Measurements from ENCODE around the gene ANXA8.

ANXA8 gene

GRCh38 chr10:47447705-47448104 lies 36.2 kb downstream of the ANXA8 start:
- H3K9ac ChIP-seq (ENCODE audit: low read depth in 1 of 2, low read length in 2 of 2): no peak overlapping the region
- H3K9me3 ChIP-seq (ENCODE audit: control insufficient read depth in 2 of 2, low read length in 2 of 2): no peaks in the 10 kb centered on the region
- H3K36me3 ChIP-seq (ENCODE audit: control insufficient read depth in 2 of 2, insufficient read depth in 2 of 2, low read length in 2 of 2): no peaks in the 10 kb centered on the region
- peaks cover 0 to 3% of the 10 kb centered on the region in 2 donors for H3K27me3 ChIP-seq (ENCODE audit: control insufficient read depth in 2 of 2, insufficient read depth in 2 of 2, low read length in 2 of 2)
- H3K4me3 ChIP-seq (ENCODE audit: low read length in 2 of 2): no peak overlapping the region
- no peaks in the 10 kb centered on the region for H3K4me1 ChIP-seq (ENCODE audit: control insufficient read depth in 2 of 2, insufficient read depth in 2 of 2, low read length in 2 of 2)
- H3K27ac ChIP-seq (ENCODE audit: low read depth in 2 of 2, low read length in 2 of 2): no peak overlapping the region

DNA sequence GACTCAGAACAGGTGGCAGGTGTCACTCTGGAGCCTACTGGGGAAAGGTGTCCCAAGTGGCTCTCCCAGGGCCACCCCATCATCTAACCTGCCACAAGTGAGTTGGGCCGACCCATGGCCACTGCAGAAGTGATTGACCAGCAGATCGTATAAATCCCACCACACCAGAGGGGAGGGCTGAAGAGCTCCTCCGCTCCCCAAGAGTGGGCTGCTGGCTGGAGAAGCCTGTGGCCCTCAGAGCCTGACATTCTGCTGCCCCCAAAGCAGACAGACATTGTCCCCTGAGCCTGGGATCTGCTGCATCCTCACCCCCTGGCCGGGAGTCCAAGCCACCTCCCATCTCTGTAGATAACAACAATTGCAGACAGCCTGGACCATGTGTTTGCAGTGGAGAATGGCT lies 36.7 kb downstream of the ANXA8 start:
- Histone ChIP-seq H3K27ac (ENCODE audit: low read depth in 2 of 2, low read length in 2 of 2) (no peak overlapping the region), H3K9ac (ENCODE audit: low read depth in 1 of 2, low read length in 2 of 2) (no peak overlapping the region), H3K9me3 (ENCODE audit: control insufficient read depth in 2 of 2, low read length in 2 of 2) (no peaks in the 10 kb centered on the region), H3K27me3 (ENCODE audit: control insufficient read depth in 2 of 2, insufficient read depth in 2 of 2, low read length in 2 of 2) (peaks cover 0 to 2% of the 10 kb centered on the region in 2 donors), H3K4me3 (ENCODE audit: low read length in 2 of 2) (no peak overlapping the region), H3K4me1 (ENCODE audit: control insufficient read depth in 2 of 2, insufficient read depth in 2 of 2, low read length in 2 of 2) (no peaks in the 10 kb centered on the region), H3K36me3 (ENCODE audit: control insufficient read depth in 2 of 2, insufficient read depth in 2 of 2, low read length in 2 of 2) (no peaks in the 10 kb centered on the region)

- Histone ChIP-seq H3K4me3 (ENCODE audit: low read length in 2 of 2) (no peak overlapping the region), H3K36me3 (ENCODE audit: control insufficient read depth in 2 of 2, insufficient read depth in 2 of 2, low read length in 2 of 2) (no peaks in the 10 kb centered on the region), H3K27ac (ENCODE audit: low read depth in 2 of 2, low read length in 2 of 2) (no peak overlapping the region)
These were observed 38.2 kb downstream of the ANXA8 start for GRCh38 chr10:47445720-47446119.

DNA sequence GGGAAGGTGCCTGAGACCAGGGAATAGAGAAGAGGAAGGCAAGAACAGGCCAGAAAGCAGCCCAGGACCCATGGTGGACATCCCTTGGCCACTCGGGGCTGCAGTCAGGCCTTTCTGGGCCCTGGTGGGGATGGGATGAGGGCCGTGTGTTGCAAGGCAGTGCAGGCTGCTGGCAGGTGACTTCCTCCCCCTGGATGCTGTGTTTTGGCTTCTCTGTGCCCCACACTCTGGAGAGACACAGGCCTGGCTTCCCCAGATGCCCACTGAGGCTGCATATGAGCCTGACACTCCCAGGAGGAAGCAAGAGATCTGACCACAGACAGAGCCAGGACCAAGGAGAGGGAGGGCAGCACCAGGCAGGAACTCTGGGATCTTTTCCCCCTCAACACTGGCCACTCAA lies 39.9 kb downstream of the ANXA8 start:
- Histone ChIP-seq H3K4me1 (ENCODE audit: control insufficient read depth in 2 of 2, insufficient read depth in 2 of 2, low read length in 2 of 2) (no peaks in the 10 kb centered on the region), H3K27me3 (ENCODE audit: control insufficient read depth in 2 of 2, insufficient read depth in 2 of 2, low read length in 2 of 2) (no peaks in the 10 kb centered on the region), H3K9me3 (ENCODE audit: control insufficient read depth in 2 of 2, low read length in 2 of 2) (no peaks in the 10 kb centered on the region), H3K27ac (ENCODE audit: low read depth in 2 of 2, low read length in 2 of 2) (no peak overlapping the region), H3K36me3 (ENCODE audit: control insufficient read depth in 2 of 2, insufficient read depth in 2 of 2, low read length in 2 of 2) (no peaks in the 10 kb centered on the region), H3K4me3 (ENCODE audit: low read length in 2 of 2) (no peak overlapping the region), H3K9ac (ENCODE audit: low read depth in 1 of 2, low read length in 2 of 2) (no peak overlapping the region)

More at GRCh38 chr10:47445720-47446119, 38.2 kb downstream of the ANXA8 start:
- Histone ChIP-seq H3K27me3 (ENCODE audit: control insufficient read depth in 2 of 2, insufficient read depth in 2 of 2, low read length in 2 of 2) (no peaks in the 10 kb centered on the region), H3K9me3 (ENCODE audit: control insufficient read depth in 2 of 2, low read length in 2 of 2) (no peaks in the 10 kb centered on the region), H3K4me1 (ENCODE audit: control insufficient read depth in 2 of 2, insufficient read depth in 2 of 2, low read length in 2 of 2) (no peaks in the 10 kb centered on the region), H3K9ac (ENCODE audit: low read depth in 1 of 2, low read length in 2 of 2) (no peak overlapping the region)

DNA sequence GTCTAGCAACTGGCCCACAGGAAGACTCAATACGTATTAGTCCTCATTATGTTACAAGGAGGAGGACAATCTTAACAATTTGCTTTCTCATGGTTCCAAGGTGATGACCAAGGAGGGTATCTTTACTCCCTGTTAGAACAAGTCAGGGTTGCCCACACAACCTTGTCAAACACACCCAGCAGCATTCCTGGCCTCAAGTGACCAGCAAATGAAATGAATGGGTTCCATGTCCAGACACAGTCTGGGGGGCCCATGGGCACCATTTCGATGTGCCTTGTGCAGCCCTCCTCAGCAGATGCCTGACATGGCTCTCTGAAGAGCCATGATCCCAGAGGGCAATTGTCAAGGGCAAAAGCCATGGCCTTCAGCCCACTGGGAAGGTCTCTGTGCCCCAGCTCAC lies 40.8 kb downstream of the ANXA8 start:
- Histone ChIP-seq H3K4me3 (ENCODE audit: low read length in 2 of 2) (no peak overlapping the region), H3K9ac (ENCODE audit: low read depth in 1 of 2, low read length in 2 of 2) (no peak overlapping the region), H3K36me3 (ENCODE audit: control insufficient read depth in 2 of 2, insufficient read depth in 2 of 2, low read length in 2 of 2) (no peaks in the 10 kb centered on the region), H3K4me1 (ENCODE audit: control insufficient read depth in 2 of 2, insufficient read depth in 2 of 2, low read length in 2 of 2) (no peaks in the 10 kb centered on the region), H3K9me3 (ENCODE audit: control insufficient read depth in 2 of 2, low read length in 2 of 2) (no peaks in the 10 kb centered on the region), H3K27me3 (ENCODE audit: control insufficient read depth in 2 of 2, insufficient read depth in 2 of 2, low read length in 2 of 2) (no peaks in the 10 kb centered on the region), H3K27ac (ENCODE audit: low read depth in 2 of 2, low read length in 2 of 2) (no peak overlapping the region)

DNA sequence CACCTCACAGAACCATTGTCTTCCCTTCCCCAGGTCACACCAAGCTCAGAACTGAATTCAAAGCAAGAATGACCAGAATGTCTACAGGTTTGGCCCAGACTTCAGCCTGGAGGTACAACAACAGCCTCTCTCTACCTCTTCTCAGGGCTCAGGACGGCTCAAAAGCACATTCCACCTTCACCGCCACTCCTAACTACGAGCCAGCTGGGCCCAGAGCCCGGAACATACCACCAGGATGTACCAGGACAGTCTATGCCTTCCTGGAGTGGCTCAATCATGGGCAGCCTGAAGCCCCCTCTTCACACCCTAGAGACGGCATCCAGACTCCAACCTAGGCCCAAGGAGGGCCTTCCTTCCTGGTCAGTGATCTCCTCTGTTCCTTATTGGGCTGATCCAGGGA lies 41.6 kb downstream of the ANXA8 start:
- no peaks in the 10 kb centered on the region for H3K9me3 ChIP-seq (ENCODE audit: control insufficient read depth in 2 of 2, low read length in 2 of 2)
- no peaks in the 10 kb centered on the region for H3K27me3 ChIP-seq (ENCODE audit: control insufficient read depth in 2 of 2, insufficient read depth in 2 of 2, low read length in 2 of 2)
- H3K4me1 ChIP-seq (ENCODE audit: control insufficient read depth in 2 of 2, insufficient read depth in 2 of 2, low read length in 2 of 2): no peaks in the 10 kb centered on the region
- no peaks in the 10 kb centered on the region for H3K36me3 ChIP-seq (ENCODE audit: control insufficient read depth in 2 of 2, insufficient read depth in 2 of 2, low read length in 2 of 2)
- no peak overlapping the region for H3K9ac ChIP-seq (ENCODE audit: low read depth in 1 of 2, low read length in 2 of 2)
- H3K27ac ChIP-seq (ENCODE audit: low read depth in 2 of 2, low read length in 2 of 2): no peak overlapping the region
- no peak overlapping the region for H3K4me3 ChIP-seq (ENCODE audit: low read length in 2 of 2)

DNA sequence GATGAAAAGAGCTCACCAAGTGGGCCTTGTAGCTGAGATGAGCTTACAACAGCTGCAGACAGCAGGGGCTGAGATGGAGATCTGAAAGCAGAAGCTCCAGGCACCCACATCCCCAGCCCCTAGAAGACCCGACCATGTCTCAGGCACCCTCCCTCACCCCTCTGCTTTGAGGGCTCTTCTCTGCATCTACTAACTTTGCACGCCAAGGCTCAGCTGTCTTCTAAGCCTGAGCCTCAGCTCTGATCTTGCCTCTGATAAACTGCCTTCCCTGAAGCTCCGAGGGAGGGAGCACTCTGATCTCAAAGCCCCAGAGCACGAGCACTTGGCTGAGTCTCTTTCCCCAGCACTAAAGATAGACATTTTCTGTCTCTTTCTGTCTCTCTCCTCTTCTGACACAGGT lies 42.0 kb downstream of the ANXA8 start:
- no peaks in the 10 kb centered on the region for H3K4me1 ChIP-seq (ENCODE audit: control insufficient read depth in 2 of 2, insufficient read depth in 2 of 2, low read length in 2 of 2)
- H3K27me3 ChIP-seq (ENCODE audit: control insufficient read depth in 2 of 2, insufficient read depth in 2 of 2, low read length in 2 of 2): no peaks in the 10 kb centered on the region
- H3K4me3 ChIP-seq (ENCODE audit: low read length in 2 of 2): no peak overlapping the region
- H3K27ac ChIP-seq (ENCODE audit: low read depth in 2 of 2, low read length in 2 of 2): no peak overlapping the region
- H3K9ac ChIP-seq (ENCODE audit: low read depth in 1 of 2, low read length in 2 of 2): no peak overlapping the region
- H3K9me3 ChIP-seq (ENCODE audit: control insufficient read depth in 2 of 2, low read length in 2 of 2): no peaks in the 10 kb centered on the region
- no peaks in the 10 kb centered on the region for H3K36me3 ChIP-seq (ENCODE audit: control insufficient read depth in 2 of 2, insufficient read depth in 2 of 2, low read length in 2 of 2)

DNA sequence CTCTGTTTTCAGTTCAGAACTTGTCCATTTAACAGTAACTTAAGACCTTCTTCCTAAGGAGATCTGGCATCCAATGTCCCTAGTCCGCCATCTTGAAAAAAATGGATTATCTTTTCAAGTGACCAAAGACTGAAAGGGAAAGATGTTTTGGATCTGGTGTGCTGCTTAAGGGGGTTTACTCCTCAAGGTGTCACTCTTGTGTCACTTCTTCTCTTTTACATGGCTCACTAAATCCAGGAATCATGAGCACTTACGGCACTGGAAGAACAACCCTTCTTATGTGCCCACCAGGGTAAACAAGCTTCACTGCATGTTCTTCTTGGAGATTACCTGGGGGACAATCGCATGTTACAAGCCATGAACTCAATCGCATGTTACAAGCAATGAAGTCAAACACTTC lies 43.7 kb downstream of the ANXA8 start:
- H3K4me3 ChIP-seq (ENCODE audit: low read length in 2 of 2): no peak overlapping the region
- H3K27ac ChIP-seq (ENCODE audit: low read depth in 2 of 2, low read length in 2 of 2): no peak overlapping the region
- H3K27me3 ChIP-seq (ENCODE audit: control insufficient read depth in 2 of 2, insufficient read depth in 2 of 2, low read length in 2 of 2): no peaks in the 10 kb centered on the region
- H3K9ac ChIP-seq (ENCODE audit: low read depth in 1 of 2, low read length in 2 of 2): no peak overlapping the region
- no peaks in the 10 kb centered on the region for H3K36me3 ChIP-seq (ENCODE audit: control insufficient read depth in 2 of 2, insufficient read depth in 2 of 2, low read length in 2 of 2)
- H3K4me1 ChIP-seq (ENCODE audit: control insufficient read depth in 2 of 2, insufficient read depth in 2 of 2, low read length in 2 of 2): no peaks in the 10 kb centered on the region
- H3K9me3 ChIP-seq (ENCODE audit: control insufficient read depth in 2 of 2, low read length in 2 of 2): no peaks in the 10 kb centered on the region

- no peaks in the 10 kb centered on the region for H3K27me3 ChIP-seq (ENCODE audit: control insufficient read depth in 2 of 2, insufficient read depth in 2 of 2, low read length in 2 of 2)
- no peaks in the 10 kb centered on the region for H3K36me3 ChIP-seq (ENCODE audit: control insufficient read depth in 2 of 2, insufficient read depth in 2 of 2, low read length in 2 of 2)
- H3K4me1 ChIP-seq (ENCODE audit: control insufficient read depth in 2 of 2, insufficient read depth in 2 of 2, low read length in 2 of 2): no peaks in the 10 kb centered on the region
- H3K9ac ChIP-seq (ENCODE audit: low read depth in 1 of 2, low read length in 2 of 2): no peak overlapping the region
- H3K4me3 ChIP-seq (ENCODE audit: low read length in 2 of 2): no peak overlapping the region
- no peak overlapping the region for H3K27ac ChIP-seq (ENCODE audit: low read depth in 2 of 2, low read length in 2 of 2)
- H3K9me3 ChIP-seq (ENCODE audit: control insufficient read depth in 2 of 2, low read length in 2 of 2): no peaks in the 10 kb centered on the region
These were observed 44.9 kb downstream of the ANXA8 start for GRCh38 chr10:47438857-47439474.

DNA sequence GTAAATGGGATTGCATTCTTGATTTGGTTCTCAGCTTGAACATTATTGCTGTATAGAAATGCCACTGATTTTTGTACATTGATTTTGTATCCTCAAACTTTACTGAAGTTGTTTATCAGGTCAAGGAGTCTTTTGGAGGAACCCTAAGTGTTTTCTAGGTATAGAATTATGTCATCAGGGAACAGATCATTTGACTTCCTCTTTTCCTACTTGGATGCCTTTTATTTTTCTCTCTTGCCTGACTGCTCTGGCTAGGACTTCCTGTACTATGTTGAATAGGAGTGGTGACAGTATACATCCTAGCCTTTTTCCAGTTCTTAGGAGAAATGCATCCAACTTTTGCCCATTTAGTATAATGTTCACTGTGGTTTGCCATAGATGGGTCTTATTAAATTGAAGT lies 48.8 kb downstream of the ANXA8 start:
- H3K4me3 ChIP-seq (ENCODE audit: low read length in 2 of 2): no peak overlapping the region
- H3K4me1 ChIP-seq (ENCODE audit: control insufficient read depth in 2 of 2, insufficient read depth in 2 of 2, low read length in 2 of 2): no peaks in the 10 kb centered on the region
- no peak overlapping the region for H3K9ac ChIP-seq (ENCODE audit: low read depth in 1 of 2, low read length in 2 of 2)
- no peaks in the 10 kb centered on the region for H3K27me3 ChIP-seq (ENCODE audit: control insufficient read depth in 2 of 2, insufficient read depth in 2 of 2, low read length in 2 of 2)
- no peaks in the 10 kb centered on the region for H3K36me3 ChIP-seq (ENCODE audit: control insufficient read depth in 2 of 2, insufficient read depth in 2 of 2, low read length in 2 of 2)
- H3K9me3 ChIP-seq (ENCODE audit: control insufficient read depth in 2 of 2, low read length in 2 of 2): no peaks in the 10 kb centered on the region
- H3K27ac ChIP-seq (ENCODE audit: low read depth in 2 of 2, low read length in 2 of 2): no peak overlapping the region

Measured in mucosa of rectum (tissue), 2 donors.